Spinal cord (tissue), 10 donors: Measurements from ENCODE around the gene SLC8B1. TPM values are rescaled to one million over a fixed set of nuclear protein-coding genes. Genes with fewer than 3 reads are reported as not detected.

Experiments
- DNase-seq, 6 donors: peaks; one replicate each; pipeline versions ENCODE4 v3.0.0 to v3.0.0-alpha.2; 2013 to 2015; ENCODE audit warnings: low spot score in 6 of 6, low read depth in 4 of 6
- H3K27ac ChIP-seq: one replicate; pipeline ENCODE4 v1.5.1; 2013; ENCODE audit warnings: low read depth, low read length, control low read depth
- H3K27me3 ChIP-seq: one replicate; pipeline ENCODE4 v1.6.1; 2013; ENCODE audit warnings: low read length; ENCODE audit not compliant: control insufficient read depth, insufficient read depth
- H3K36me3 ChIP-seq: one replicate; pipeline ENCODE4 v1.6.1; 2013; ENCODE audit warnings: low read length; ENCODE audit not compliant: control insufficient read depth, insufficient read depth
- H3K4me1 ChIP-seq: one replicate; pipeline ENCODE4 v1.6.1; 2013; ENCODE audit warnings: low read length; ENCODE audit not compliant: control insufficient read depth, insufficient read depth
- H3K4me3 ChIP-seq: one replicate; pipeline ENCODE4 v1.5.1; 2013; ENCODE audit warnings: low read depth, low read length, control low read depth
- H3K9me3 ChIP-seq: one replicate; pipeline ENCODE4 v1.6.1; 2013; ENCODE audit warnings: low read length; ENCODE audit not compliant: control insufficient read depth, insufficient read depth
- WGBS: methylation state at CpG from one replicate; pipeline ENCODE4 v1.1.5; 2013; ENCODE audit warnings: missing lambda C conversion rate; ENCODE audit not compliant: insufficient coverage; 5-methylcytosine and 5-hydroxymethylcytosine counted together
- polyA plus RNA-seq, 2 donors: library from polyadenylated mRNA; unstranded; fragments of 120-200 nt; gene quantifications; one replicate each; pipeline ENCODE4 v1.2.1, GENCODE V29; 2013; ENCODE audit not compliant: insufficient read length in 2 of 2
- total RNA-seq, 2 donors: library from RNA; depleted of rRNA in 1 of 2; stranded (reverse); fragments of 120-200 nt in 1 of 2; fragments of >200 nt in 1 of 2; gene quantifications; one replicate each; pipeline versions ENCODE4 v1.2.3 to v1.2.4, GENCODE V29; 2013 to 2014
- donor health status: healthy.

Gene SLC8B1
- total and polyA plus RNA-seq, 4 donors, result 8.2 to 21.1 (median 11.6) TPM

- WGBS, result 98% methylated on average over 4 of the region's 7 CpGs
- no peak overlapping the region for H3K4me3 ChIP-seq
- H3K27ac ChIP-seq, result no peak overlapping the region
- no peaks in the 10 kb centered on the region for H3K9me3 ChIP-seq
- H3K27me3 ChIP-seq, result no peaks in the 10 kb centered on the region
- no peak for DNase-seq
- peaks cover 3% of the 10 kb centered on the region for H3K4me1 ChIP-seq
- H3K36me3 ChIP-seq, result peaks cover 66% of the 10 kb centered on the region
These were observed 36.2 kb upstream of the SLC8B1 start for GRCh38 chr12:113370923-113371682.

- Histone ChIP-seq H3K4me1 (peaks cover 3% of the 10 kb centered on the region), H3K27ac (no peak overlapping the region), H3K36me3 (peaks cover 52% of the 10 kb centered on the region), H3K9me3 (no peaks in the 10 kb centered on the region), H3K27me3 (no peaks in the 10 kb centered on the region), H3K4me3 (no peak overlapping the region)
- WGBS, result no CpG with 5 or more reads among the region's 6 CpGs
- no peak for DNase-seq
These were observed 34.6 kb upstream of the SLC8B1 start for GRCh38 chr12:113369391-113369985.

- no peak for DNase-seq
- WGBS, result 100% methylated on average over 3 of the region's 4 CpGs
- no peaks in the 10 kb centered on the region for H3K9me3 ChIP-seq
- H3K36me3 ChIP-seq, result peaks cover 49% of the 10 kb centered on the region
- H3K27me3 ChIP-seq, result no peaks in the 10 kb centered on the region
- H3K4me1 ChIP-seq, result peaks cover 5% of the 10 kb centered on the region
- H3K27ac ChIP-seq, result no peak overlapping the region
- no peak overlapping the region for H3K4me3 ChIP-seq
These were observed 33.4 kb upstream of the SLC8B1 start for GRCh38 chr12:113368331-113368730.

GRCh38 chr12:113366827-113367226, 31.9 kb upstream of the SLC8B1 start:
- no peak for DNase-seq
- Histone ChIP-seq H3K27ac (no peak overlapping the region), H3K9me3 (no peaks in the 10 kb centered on the region), H3K27me3 (no peaks in the 10 kb centered on the region), H3K4me1 (peaks cover 5% of the 10 kb centered on the region), H3K4me3 (no peak overlapping the region), H3K36me3 (peaks cover 34% of the 10 kb centered on the region)
- no CpG with 5 or more reads among the region's 4 CpGs for WGBS

- H3K27me3 ChIP-seq, result no peaks in the 10 kb centered on the region
- peaks cover 24% of the 10 kb centered on the region for H3K36me3 ChIP-seq
- no peak overlapping the region for H3K4me3 ChIP-seq
- WGBS, result 91% methylated on average over 4 of the region's 7 CpGs
- DNase-seq, result no peak
- H3K27ac ChIP-seq, result no peak overlapping the region
- H3K4me1 ChIP-seq, result peaks cover 5% of the 10 kb centered on the region
- H3K9me3 ChIP-seq, result no peaks in the 10 kb centered on the region
These were observed 30.9 kb upstream of the SLC8B1 start for GRCh38 chr12:113365639-113366395.

- no peak overlapping the region for H3K27ac ChIP-seq
- peaks cover 9% of the 10 kb centered on the region for H3K4me1 ChIP-seq
- no peak overlapping the region for H3K4me3 ChIP-seq
- H3K27me3 ChIP-seq, result no peaks in the 10 kb centered on the region
- no peaks in the 10 kb centered on the region for H3K9me3 ChIP-seq
- DNase-seq, result no peak
- H3K36me3 ChIP-seq, result peaks cover 27% of the 10 kb centered on the region
- 100% methylated on average over 2 of the region's 5 CpGs for WGBS
These were observed 29.8 kb upstream of the SLC8B1 start for GRCh38 chr12:113364698-113365097.

- DNase-seq, result no peak
- H3K4me1 ChIP-seq, result peaks cover 27% of the 10 kb centered on the region
- H3K27me3 ChIP-seq, result no peaks in the 10 kb centered on the region
- peaks cover 15% of the 10 kb centered on the region for H3K36me3 ChIP-seq
- no peak overlapping the region for H3K4me3 ChIP-seq
- no peaks in the 10 kb centered on the region for H3K9me3 ChIP-seq
- WGBS, result 89% methylated on average over 7 of the region's 12 CpGs
- H3K27ac ChIP-seq, result no peak overlapping the region
These were observed 26.9 kb upstream of the SLC8B1 start for GRCh38 chr12:113361574-113362370.

DNA sequence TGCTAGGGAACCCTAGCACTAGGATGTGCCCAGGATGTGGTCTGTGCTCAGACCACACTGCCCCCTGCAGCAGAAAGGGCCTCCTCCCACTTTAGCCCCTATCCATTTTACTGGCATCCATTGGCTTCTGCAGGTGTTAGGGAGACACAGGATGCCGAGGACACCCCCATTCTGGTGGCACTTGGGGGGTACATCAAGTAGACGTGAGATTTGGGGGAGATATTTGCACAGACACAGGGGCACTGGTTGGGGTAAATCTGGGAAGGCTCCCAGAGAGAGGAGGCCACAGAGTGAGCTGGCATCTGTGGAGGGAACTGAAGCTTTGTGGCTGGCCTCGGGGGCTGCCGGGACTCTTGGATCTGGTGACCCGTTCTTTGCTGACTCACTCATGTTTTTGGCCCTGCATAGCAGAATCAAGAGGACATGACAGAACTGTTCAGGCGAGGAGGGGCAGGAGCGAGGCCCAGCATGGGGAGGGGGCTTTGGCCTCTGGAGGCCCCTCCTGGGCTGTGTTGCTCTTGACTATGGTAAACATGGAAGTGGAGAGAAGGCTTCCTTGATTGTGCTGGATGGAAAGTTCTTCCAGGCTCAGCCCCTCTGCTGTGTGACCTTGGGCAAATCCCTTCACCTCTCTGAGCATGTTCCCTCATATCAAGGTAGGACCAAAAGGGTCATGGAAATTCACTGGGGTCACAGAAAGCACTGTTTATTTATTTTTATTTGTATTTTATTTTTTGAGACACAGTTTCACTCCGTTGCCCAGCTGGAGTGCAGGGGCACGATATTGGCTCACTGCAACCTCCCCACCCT, 25.2 kb upstream of the SLC8B1 start:
- Histone ChIP-seq H3K27ac (peak overlapping the region; percentile 25), H3K4me1 (peaks cover 27% of the 10 kb centered on the region), H3K27me3 (no peaks in the 10 kb centered on the region), H3K36me3 (peaks cover 12% of the 10 kb centered on the region), H3K4me3 (peak overlapping the region; percentile 79), H3K9me3 (no peaks in the 10 kb centered on the region)
- no peak for DNase-seq
- WGBS, result 86% methylated on average over 8 of the region's 9 CpGs
